A673 (cell line): ENCODE measurements around the gene CHEK1. TPM values are rescaled to one million over a fixed set of nuclear protein-coding genes. Genes with fewer than 3 reads are reported as not detected.

ENCODE experiments used
- BruUV-seq: library from RNA; stranded (reverse); fragments of 400-500 nt; replicated peaks from 2 replicates; lab custom pipeline; 2021; lab: Mats Ljungman, UMichigan
- CTCF ChIA-PET: fragments of 300-600 bp; sonication (Branson Sonifier 250); formaldehyde crosslinking; loops from one replicate; lab custom pipeline; 2022; ENCODE audit warnings: antibody characterized with exemption; lab: Charles Lee
- POLR2A ChIA-PET: fragments of 300-600 bp; sonication (Branson Sonifier 250); formaldehyde crosslinking; loops from one replicate; lab custom pipeline; 2022; ENCODE audit warnings: antibody characterized with exemption; ENCODE audit not compliant: low non-redundant PET; lab: Charles Lee
- DNase-seq: peaks from one replicate; pipeline ENCODE4 v3.0.0-alpha.2; 2015; ENCODE audit warnings: low spot score
- H3K27ac ChIP-seq: fragments of 200-600 bp; sonication (generic); 2 replicates; pipeline ENCODE4 v1.5.1; 2016; ENCODE audit warnings: mixed run types, low read depth, mild to moderate bottlenecking, mixed read lengths, antibody characterized with exemption, low read length; ENCODE audit not compliant: poor library complexity, severe bottlenecking
- H3K27me3 ChIP-seq: fragments of 200-600 bp; sonication (generic); replicated peaks from 2 replicates; pipeline ENCODE4 v1.6.1; 2017; ENCODE audit warnings: mixed run types, low read depth, mild to moderate bottlenecking, mixed read lengths, antibody characterized with exemption, low read length; ENCODE audit not compliant: insufficient read depth, poor library complexity
- H3K36me3 ChIP-seq: fragments of 200-600 bp; sonication (generic); 2 replicates; pipeline ENCODE4 v1.6.1; 2016; ENCODE audit warnings: mixed run types, mild to moderate bottlenecking, mixed read lengths, antibody characterized with exemption, low read length; ENCODE audit not compliant: insufficient read depth, poor library complexity, severe bottlenecking
- H3K4me1 ChIP-seq: fragments of 200-600 bp; sonication (generic); 2 replicates; pipeline ENCODE4 v1.6.1; 2017; ENCODE audit warnings: mixed run types, mild to moderate bottlenecking, mixed read lengths, antibody characterized with exemption, low read length; ENCODE audit not compliant: insufficient read depth, poor library complexity, severe bottlenecking
- H3K4me3 ChIP-seq: fragments of 200-600 bp; sonication (generic); 2 replicates; pipeline ENCODE4 v1.5.1; 2016; ENCODE audit warnings: low read depth, mixed run types, mild to moderate bottlenecking, mixed read lengths, low read length; ENCODE audit not compliant: poor library complexity, severe bottlenecking
- H3K9me3 ChIP-seq: fragments of 200-600 bp; sonication (generic); 2 replicates; pipeline ENCODE4 v1.6.1; 2016; ENCODE audit warnings: mixed run types, low read depth, mild to moderate bottlenecking, mixed read lengths, antibody characterized with exemption, low read length; ENCODE audit not compliant: poor library complexity, severe bottlenecking
- CTCF ChIP-seq: fragments of 300-800, 200-600 bp; sonication (generic); conservative IDR thresholded peaks from 2 replicates; pipeline ENCODE4 v1.5.1; 2017; ENCODE audit warnings: low read depth, mild to moderate bottlenecking, antibody characterized with exemption, low read length, moderate library complexity, mixed read lengths
- EZH2 ChIP-seq: fragments of 200-600 bp; sonication (generic); IDR thresholded peaks from 2 replicates; pipeline ENCODE4 v1.6.1; 2017; ENCODE audit warnings: borderline replicate concordance, low read depth, mild to moderate bottlenecking, mixed read lengths, antibody characterized with exemption, low read length; ENCODE audit not compliant: poor library complexity, severe bottlenecking
- intact Hi-C: fragments of 100-400 bp; cut with micrococcal nuclease; formaldehyde crosslinking; loops from one replicate; pipeline ENCODE4 v1.10.0; 2022; ENCODE audit not compliant: unreplicated experiment
- total RNA-seq: library from RNA; stranded (reverse); gene quantifications from 2 replicates; pipeline ENCODE4 v1.2.3, GENCODE V29; 2021

The CHEK1 gene
- total RNA-seq, 1 experiment from 2014 or later = 135 TPM

GRCh38 chr11:125675196-125675595 lies 50.2 kb downstream of the CHEK1 start:
- TF ChIP-seq EZH2 (no peak), CTCF (no peak)
- ChIA-PET CTCF (no interaction called here), POLR2A (no interaction called here)
- H3K27me3 ChIP-seq = no peaks in the 10 kb centered on the region
- BruUV-seq = no TSS peak
- DNase-seq = no peak
- no peaks in the 10 kb centered on the region for H3K9me3 ChIP-seq
- intact Hi-C loops = no loop called here
- H3K36me3 ChIP-seq = peaks cover 38% of the 10 kb centered on the region
- H3K4me3 ChIP-seq = no peak overlapping the region
- H3K27ac ChIP-seq = no peak overlapping the region
- no peaks in the 10 kb centered on the region for H3K4me1 ChIP-seq

GRCh38 chr11:125679397-125679796 lies 54.4 kb downstream of the CHEK1 start:
- ChIA-PET POLR2A (no interaction called here), CTCF (no interaction called here)

GRCh38 chr11:125679837-125680236 lies 54.9 kb downstream of the CHEK1 start:
- Histone ChIP-seq H3K4me1 (no peaks in the 10 kb centered on the region), H3K27ac (no peak overlapping the region), H3K36me3 (peaks cover 22% of the 10 kb centered on the region), H3K27me3 (no peaks in the 10 kb centered on the region), H3K4me3 (no peak overlapping the region), H3K9me3 (no peaks in the 10 kb centered on the region)
- TF ChIP-seq EZH2 = no peak
- TF ChIP-seq CTCF = no peak
- no TSS peak for BruUV-seq
- ChIA-PET CTCF (no interaction called here), POLR2A (no interaction called here)
- no peak for DNase-seq
- intact Hi-C loops = no loop called here

More at GRCh38 chr11:125679397-125679796, 54.4 kb downstream of the CHEK1 start:
- Histone ChIP-seq H3K27me3 (no peaks in the 10 kb centered on the region), H3K27ac (no peak overlapping the region), H3K4me1 (no peaks in the 10 kb centered on the region), H3K36me3 (peaks cover 22% of the 10 kb centered on the region), H3K4me3 (no peak overlapping the region), H3K9me3 (no peaks in the 10 kb centered on the region)
- TF ChIP-seq EZH2 (no peak), CTCF (peak; percentile 44; the same call in 1 of the 2 replicates)
- no TSS peak for BruUV-seq
- DNase-seq = peak; percentile 13
- intact Hi-C loops = no loop called here
